ENCODE results near the gene HLA-DMB. TPM values are rescaled to one million over a fixed set of nuclear protein-coding genes. Genes with fewer than 3 reads are reported as not detected.

Gene HLA-DMB
- total RNA-seq, 4 donors from 2014 or later, result 15.0 to 30.2 (median 18.1) TPM

- DNase-seq (ENCODE audit: low spot score in 2 of 2), result no peak
Measured at GRCh38 chr6:32931211-32931610, 9.6 kb downstream of the HLA-DMB start.

GRCh38 chr6:32922083-32922482 is 18.7 kb downstream of the HLA-DMB start:
- peaks cover 15% of the 10 kb centered on the region for H3K27me3 ChIP-seq
- H3K27ac ChIP-seq, result no peak overlapping the region
- H3K36me3 ChIP-seq, result no peaks in the 10 kb centered on the region
- 97% methylated on average over 2 of the region's 2 CpGs for WGBS
- DNase-seq (ENCODE audit: low spot score in 2 of 2), result no peak
- no peak overlapping the region for H3K4me3 ChIP-seq
- no peaks in the 10 kb centered on the region for H3K9me3 ChIP-seq
- TF ChIP-seq CTCF (IDR thresholded peaks at IDR 0.05) (no peak), POLR2A (IDR thresholded peaks at IDR 0.05) (no peak), EP300 (IDR thresholded peaks at IDR 0.05) (no peak)
- no peaks in the 10 kb centered on the region for H3K4me1 ChIP-seq

More at GRCh38 chr6:32931211-32931610, 9.6 kb downstream of the HLA-DMB start:
- 0% methylated on average over 1 of the region's 1 CpG for WGBS
- Histone ChIP-seq H3K27ac (no peak overlapping the region), H3K27me3 (no peaks in the 10 kb centered on the region), H3K4me3 (no peak overlapping the region), H3K9me3 (no peaks in the 10 kb centered on the region), H3K36me3 (no peaks in the 10 kb centered on the region), H3K4me1 (peaks cover 4% of the 10 kb centered on the region)
- TF ChIP-seq EP300 (IDR thresholded peaks at IDR 0.05), result no peak
- TF ChIP-seq CTCF (IDR thresholded peaks at IDR 0.05), result no peak
- no peak for TF ChIP-seq POLR2AphosphoS5 (IDR thresholded peaks at IDR 0.05)
- TF ChIP-seq POLR2A (IDR thresholded peaks at IDR 0.05), result no peak

GRCh38 chr6:32920715-32921114 is 20.1 kb downstream of the HLA-DMB start:
- Histone ChIP-seq H3K27me3 (peaks cover 15% of the 10 kb centered on the region), H3K36me3 (no peaks in the 10 kb centered on the region), H3K9me3 (no peaks in the 10 kb centered on the region), H3K4me3 (no peak overlapping the region), H3K27ac (no peak overlapping the region), H3K4me1 (no peaks in the 10 kb centered on the region)
- WGBS, result 59% methylated on average over 2 of the region's 2 CpGs
- no peak for DNase-seq (ENCODE audit: low spot score in 2 of 2)
- TF ChIP-seq POLR2AphosphoS5 (IDR thresholded peaks at IDR 0.05) (no peak), CTCF (IDR thresholded peaks at IDR 0.05) (no peak), POLR2A (IDR thresholded peaks at IDR 0.05) (no peak), EP300 (IDR thresholded peaks at IDR 0.05) (no peak)

GRCh38 chr6:32912951-32913350 is 27.9 kb downstream of the HLA-DMB start:
- no peaks in the 10 kb centered on the region for H3K9me3 ChIP-seq
- no peak overlapping the region for H3K27ac ChIP-seq
- 58% methylated on average over 1 of the region's 1 CpG for WGBS
- DNase-seq (ENCODE audit: low spot score in 2 of 2), result no peak
- TF ChIP-seq POLR2AphosphoS5 (IDR thresholded peaks at IDR 0.05) (no peak), POLR2A (IDR thresholded peaks at IDR 0.05) (no peak), EP300 (IDR thresholded peaks at IDR 0.05) (no peak), CTCF (IDR thresholded peaks at IDR 0.05) (no peak)
- no peak overlapping the region for H3K4me3 ChIP-seq
- H3K4me1 ChIP-seq, result no peaks in the 10 kb centered on the region
- H3K36me3 ChIP-seq, result no peaks in the 10 kb centered on the region
- peaks cover 16% of the 10 kb centered on the region for H3K27me3 ChIP-seq

- WGBS, result 63% methylated on average over 2 of the region's 2 CpGs
- DNase-seq (ENCODE audit: low spot score in 2 of 2), result no peak
- TF ChIP-seq POLR2AphosphoS5 (IDR thresholded peaks at IDR 0.05), result no peak
- TF ChIP-seq EP300 (IDR thresholded peaks at IDR 0.05), result no peak
- TF ChIP-seq POLR2A (IDR thresholded peaks at IDR 0.05), result no peak
- TF ChIP-seq CTCF (IDR thresholded peaks at IDR 0.05), result no peak
- H3K9me3 ChIP-seq, result no peaks in the 10 kb centered on the region
- no peaks in the 10 kb centered on the region for H3K36me3 ChIP-seq
- no peaks in the 10 kb centered on the region for H3K4me1 ChIP-seq
- H3K4me3 ChIP-seq, result no peak overlapping the region
- no peak overlapping the region for H3K27ac ChIP-seq
- H3K27me3 ChIP-seq, result peaks cover 13% of the 10 kb centered on the region
Measured at GRCh38 chr6:32908897-32909296, 31.9 kb downstream of the HLA-DMB start.
